Measurements from ENCODE around the gene USP49. TPM values are rescaled to one million over a fixed set of nuclear protein-coding genes. Genes with fewer than 3 reads are reported as not detected.

USP49 gene
- total and polyA plus RNA-seq, 2 of the 13 experiments (the other 11 are each of a cell fraction or from before 2014, with no cell fraction given), result 2.9 to 4.3 TPM

DNA sequence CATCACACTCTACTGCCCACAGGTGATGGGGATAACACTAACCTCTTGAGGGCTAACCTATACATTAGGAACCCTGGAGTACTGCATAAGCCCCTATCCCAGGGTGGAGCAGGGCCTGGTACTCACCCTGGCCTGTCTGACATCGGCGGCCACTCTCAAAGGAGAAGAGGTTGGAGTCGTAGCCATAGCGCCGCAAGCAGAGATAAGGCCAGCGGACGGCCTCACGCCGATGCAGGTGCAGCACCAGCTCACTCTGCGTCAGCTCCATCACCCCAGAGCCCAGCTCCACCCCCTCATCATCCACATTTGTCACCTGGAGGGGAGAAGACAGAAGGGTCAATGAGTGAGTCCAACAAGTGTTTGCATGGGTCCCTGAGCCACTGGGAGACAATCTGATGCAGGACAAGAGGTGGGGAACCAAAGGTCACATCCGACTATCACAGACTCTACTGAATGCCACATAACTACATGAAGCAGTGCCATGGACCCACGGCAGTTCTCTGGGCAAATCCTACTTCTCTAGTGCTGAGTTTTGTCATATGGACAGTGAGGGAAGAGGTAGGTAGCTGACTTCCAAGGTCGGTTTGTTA is 119.8 kb downstream of the USP49 start (continued):
- TF ChIP-seq, protein P1, sequence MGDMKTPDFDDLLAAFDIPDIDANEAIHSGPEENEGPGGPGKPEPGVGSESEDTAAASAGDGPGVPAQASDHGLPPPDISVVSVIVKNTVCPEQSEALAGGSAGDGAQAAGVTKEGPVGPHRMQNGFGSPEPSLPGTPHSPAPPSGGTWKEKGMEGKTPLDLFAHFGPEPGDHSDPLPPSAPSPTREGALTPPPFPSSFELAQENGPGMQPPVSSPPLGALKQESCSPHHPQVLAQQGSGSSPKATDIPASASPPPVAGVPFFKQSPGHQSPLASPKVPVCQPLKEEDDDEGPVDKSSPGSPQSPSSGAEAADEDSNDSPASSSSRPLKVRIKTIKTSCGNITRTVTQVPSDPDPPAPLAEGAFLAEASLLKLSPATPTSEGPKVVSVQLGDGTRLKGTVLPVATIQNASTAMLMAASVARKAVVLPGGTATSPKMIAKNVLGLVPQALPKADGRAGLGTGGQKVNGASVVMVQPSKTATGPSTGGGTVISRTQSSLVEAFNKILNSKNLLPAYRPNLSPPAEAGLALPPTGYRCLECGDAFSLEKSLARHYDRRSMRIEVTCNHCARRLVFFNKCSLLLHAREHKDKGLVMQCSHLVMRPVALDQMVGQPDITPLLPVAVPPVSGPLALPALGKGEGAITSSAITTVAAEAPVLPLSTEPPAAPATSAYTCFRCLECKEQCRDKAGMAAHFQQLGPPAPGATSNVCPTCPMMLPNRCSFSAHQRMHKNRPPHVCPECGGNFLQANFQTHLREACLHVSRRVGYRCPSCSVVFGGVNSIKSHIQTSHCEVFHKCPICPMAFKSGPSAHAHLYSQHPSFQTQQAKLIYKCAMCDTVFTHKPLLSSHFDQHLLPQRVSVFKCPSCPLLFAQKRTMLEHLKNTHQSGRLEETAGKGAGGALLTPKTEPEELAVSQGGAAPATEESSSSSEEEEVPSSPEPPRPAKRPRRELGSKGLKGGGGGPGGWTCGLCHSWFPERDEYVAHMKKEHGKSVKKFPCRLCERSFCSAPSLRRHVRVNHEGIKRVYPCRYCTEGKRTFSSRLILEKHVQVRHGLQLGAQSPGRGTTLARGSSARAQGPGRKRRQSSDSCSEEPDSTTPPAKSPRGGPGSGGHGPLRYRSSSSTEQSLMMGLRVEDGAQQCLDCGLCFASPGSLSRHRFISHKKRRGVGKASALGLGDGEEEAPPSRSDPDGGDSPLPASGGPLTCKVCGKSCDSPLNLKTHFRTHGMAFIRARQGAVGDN (CRISPR knock-in tag; IDR thresholded peaks at IDR 0.05), result peak; percentile 43
- TF ChIP-seq, protein P2, sequence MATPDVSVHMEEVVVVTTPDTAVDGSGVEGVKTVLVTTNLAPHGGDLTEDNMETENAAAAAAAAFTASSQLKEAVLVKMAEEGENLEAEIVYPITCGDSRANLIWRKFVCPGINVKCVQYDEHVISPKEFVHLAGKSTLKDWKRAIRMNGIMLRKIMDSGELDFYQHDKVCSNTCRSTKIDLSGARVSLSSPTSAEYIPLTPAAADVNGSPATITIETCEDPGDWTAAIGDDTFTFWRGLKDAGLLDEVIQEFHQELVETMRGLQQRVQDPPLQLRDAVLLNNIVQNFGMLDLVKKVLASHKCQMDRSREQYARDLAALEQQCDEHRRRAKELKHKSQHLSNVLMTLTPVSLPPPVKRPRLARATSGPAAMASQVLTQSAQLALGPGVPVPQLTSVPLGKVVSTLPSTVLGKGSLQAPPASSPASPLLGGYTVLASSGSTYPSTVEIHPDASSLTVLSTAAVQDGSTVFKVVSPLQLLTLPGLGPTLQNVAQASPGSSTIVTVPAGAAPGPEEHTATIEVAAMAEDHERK (CRISPR knock-in tag; IDR thresholded peaks at IDR 0.05; ENCODE audit: low read depth), result no peak
- TF ChIP-seq ZNF260 (CRISPR knock-in tag; IDR thresholded peaks at IDR 0.05; ENCODE audit: borderline replicate concordance, low read depth) (no peak), SALL1 (CRISPR knock-in tag; IDR thresholded peaks at IDR 0.05) (no peak), PHF21A (CRISPR knock-in tag; IDR thresholded peaks at IDR 0.05) (no peak), PAXIP1 (CRISPR knock-in tag; conservative IDR thresholded peaks at IDR 0.05) (0 out of 2 replicates have a peak, but pooled peaks have one; percentile 5), SP5 (CRISPR knock-in tag; IDR thresholded peaks at IDR 0.05; ENCODE audit: borderline replicate concordance, low read depth) (no peak), RELA (CRISPR knock-in tag; IDR thresholded peaks at IDR 0.05) (no peak), ZNF766 (CRISPR knock-in tag; IDR thresholded peaks at IDR 0.05; ENCODE audit: borderline replicate concordance) (no peak), ADNP (CRISPR knock-in tag; IDR thresholded peaks at IDR 0.05) (no peak), ISL2 (CRISPR knock-in tag; IDR thresholded peaks at IDR 0.05) (no peak), CCAR2 (optimal IDR thresholded peaks at IDR 0.05; ENCODE audit: low read depth, low read length) (no peak), GLI4 (CRISPR knock-in tag; IDR thresholded peaks at IDR 0.05; ENCODE audit: borderline replicate concordance) (no peak), ASH2L (IDR thresholded peaks at IDR 0.05; ENCODE audit: insufficient read length, low read depth, low read length) (no peak), ZNF350 (CRISPR knock-in tag; IDR thresholded peaks at IDR 0.05; ENCODE audit: borderline replicate concordance, low read depth) (0 out of 2 replicates have a peak, but pooled peaks have one; percentile 11)
